Measurements from ENCODE around the gene CAPNS1. TPM values are rescaled to one million over a fixed set of nuclear protein-coding genes. Genes with fewer than 3 reads are reported as not detected.
"Not testable (repeated sequence)": the region's sequence is repeated elsewhere in the genome, so short reads cannot be mapped to it uniquely, and the experiment has no call there.

Gene CAPNS1
- polyA plus RNA-seq, 1 donor: 464 TPM

GRCh38 chr19:36150586-36150985 is 10.7 kb downstream of the CAPNS1 start:
- DNase-seq (ENCODE audit: low read depth): no peak

DNA sequence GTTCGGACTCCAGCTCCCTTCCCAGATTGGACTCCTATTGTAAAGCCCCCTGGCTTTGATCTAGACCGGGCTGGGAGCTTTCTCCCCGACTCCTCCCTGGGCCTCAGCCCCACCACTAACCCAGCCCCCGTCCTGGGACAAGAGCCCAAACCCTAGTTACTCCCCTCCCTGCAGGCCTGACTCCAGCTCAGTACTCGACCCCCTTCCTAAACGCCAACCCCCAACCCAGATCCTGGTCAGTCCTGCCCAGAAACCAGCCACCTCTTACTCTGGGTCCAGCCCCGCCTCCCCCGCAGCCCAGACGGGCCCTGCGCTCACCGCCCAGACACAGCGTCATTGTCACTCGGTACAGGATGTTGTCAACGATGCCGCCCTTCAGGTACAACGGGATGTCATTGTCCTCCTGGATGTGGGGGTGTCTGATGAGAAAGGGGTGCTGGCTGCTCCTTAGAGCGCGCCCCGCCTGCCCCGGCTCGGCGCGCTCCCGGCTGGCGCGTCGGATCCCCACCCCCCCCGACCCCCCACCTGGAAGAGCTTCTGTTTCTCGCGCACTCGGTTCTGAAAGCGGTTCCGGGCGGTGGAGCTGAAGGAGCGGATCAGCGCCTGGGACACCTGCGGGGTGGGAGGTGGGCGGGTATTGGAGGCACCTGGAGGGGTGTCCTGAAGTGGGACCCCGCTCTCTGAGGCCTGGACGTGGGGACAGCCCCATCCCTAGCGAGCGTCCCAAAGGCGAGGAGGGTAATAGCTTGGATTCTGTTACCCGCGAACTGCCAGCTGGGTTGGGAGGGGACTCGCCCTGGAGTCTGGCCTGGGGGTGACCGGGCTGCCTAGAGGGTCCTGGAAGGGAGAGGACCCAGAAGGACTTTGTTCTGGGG is 11.5 kb downstream of the CAPNS1 start:
- DNase-seq (ENCODE audit: low read depth): no peak

DNA sequence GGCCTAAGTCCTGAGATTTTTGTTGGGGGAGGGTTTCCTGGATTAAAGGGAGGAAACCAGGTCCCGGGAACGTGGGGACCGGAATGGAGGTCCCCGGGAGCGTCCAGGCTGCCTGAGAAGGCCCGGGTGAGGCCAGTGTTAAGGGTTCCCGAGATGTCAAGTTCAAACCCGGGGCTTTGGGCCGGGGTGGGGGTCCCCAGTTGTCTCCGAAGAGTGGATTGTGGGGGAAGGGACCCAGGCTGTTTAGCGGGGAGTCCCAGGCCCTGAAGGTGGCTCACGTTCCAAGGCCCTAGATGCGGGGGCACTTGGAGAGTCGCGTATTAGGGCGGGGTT is 12.1 kb downstream of the CAPNS1 start:
- DNase-seq (ENCODE audit: low read depth): no peak

GRCh38 chr19:36152352-36153091 is 12.7 kb downstream of the CAPNS1 start, which contains the start of gene COX7A1:
Gene COX7A1, minus strand, starts transcription at chr19:36152447. Its CDS starts 40 bp downstream, at chr19:36152407.
- no peak for DNase-seq (ENCODE audit: low read depth)

DNA sequence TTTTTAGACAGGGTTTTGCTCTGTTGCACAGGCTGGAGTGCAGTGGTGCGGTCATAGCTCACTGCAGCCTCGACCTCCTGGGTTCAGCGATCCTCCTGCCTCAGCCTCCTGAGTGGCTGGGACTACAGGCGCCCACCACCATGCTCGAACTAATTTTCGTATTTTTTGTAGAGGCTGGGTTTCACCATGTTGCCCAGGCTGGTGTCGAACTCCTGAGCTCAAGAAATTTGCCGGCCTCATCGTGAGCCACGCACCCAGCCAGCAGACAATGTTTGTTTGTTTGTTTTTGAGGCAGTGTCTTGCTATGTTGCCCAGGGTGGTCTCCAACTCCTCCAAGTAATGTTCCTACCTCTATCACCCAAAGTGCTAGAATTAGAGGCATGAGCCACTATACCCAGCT is 13.3 kb downstream of the CAPNS1 start:
- DNase-seq (ENCODE audit: low read depth): no peak

DNA sequence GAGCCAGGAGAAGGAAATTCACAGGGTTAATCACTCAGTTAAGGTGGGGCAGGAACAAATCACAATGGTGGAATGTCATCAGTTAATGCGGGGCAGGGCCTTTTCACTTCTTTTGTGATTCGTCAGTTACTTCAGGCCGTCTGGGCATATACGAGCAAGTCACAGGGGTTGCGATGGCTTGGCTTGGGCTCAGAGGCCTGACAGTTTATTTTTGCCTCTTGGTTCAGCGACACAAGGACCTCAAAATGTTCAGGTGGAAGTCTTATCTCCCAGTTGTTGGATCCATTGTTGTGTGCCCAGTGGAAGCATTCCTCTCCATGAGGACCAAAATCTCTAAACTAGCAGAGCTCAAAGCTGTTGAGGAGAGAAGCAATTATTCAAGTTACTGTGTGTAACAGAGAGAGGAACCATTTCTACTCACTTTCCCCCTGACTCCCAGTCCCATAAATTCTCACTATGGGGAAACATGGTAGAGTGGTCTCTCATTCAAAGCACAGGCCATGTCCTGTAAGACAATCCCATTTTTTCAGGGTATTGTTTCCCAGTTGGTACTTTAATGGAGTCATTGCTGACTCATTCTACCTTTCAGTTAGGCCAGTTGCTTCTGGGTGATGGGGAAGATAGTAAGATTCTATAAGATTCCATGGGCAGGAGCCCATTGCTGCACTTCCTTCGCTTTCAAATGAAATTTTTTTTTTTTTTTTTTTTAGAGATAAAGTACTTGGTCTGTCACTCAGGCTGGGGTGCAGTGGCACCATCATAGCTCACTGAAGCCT is 21.1 kb downstream of the CAPNS1 start:
- no peak for DNase-seq (ENCODE audit: low read depth)

- DNase-seq (ENCODE audit: low read depth): no peak
Observed at GRCh38 chr19:36163813-36164212, 23.9 kb downstream of the CAPNS1 start.

GRCh38 chr19:36169084-36169760 is 29.4 kb downstream of the CAPNS1 start:
- DNase-seq (ENCODE audit: low read depth): no peak

- no peak for DNase-seq (ENCODE audit: low read depth)
Observed at GRCh38 chr19:36172852-36173251, 33.0 kb downstream of the CAPNS1 start.

GRCh38 chr19:36173846-36174245 is 34.0 kb downstream of the CAPNS1 start:
- DNase-seq (ENCODE audit: low read depth): not testable (repeated sequence)

DNA sequence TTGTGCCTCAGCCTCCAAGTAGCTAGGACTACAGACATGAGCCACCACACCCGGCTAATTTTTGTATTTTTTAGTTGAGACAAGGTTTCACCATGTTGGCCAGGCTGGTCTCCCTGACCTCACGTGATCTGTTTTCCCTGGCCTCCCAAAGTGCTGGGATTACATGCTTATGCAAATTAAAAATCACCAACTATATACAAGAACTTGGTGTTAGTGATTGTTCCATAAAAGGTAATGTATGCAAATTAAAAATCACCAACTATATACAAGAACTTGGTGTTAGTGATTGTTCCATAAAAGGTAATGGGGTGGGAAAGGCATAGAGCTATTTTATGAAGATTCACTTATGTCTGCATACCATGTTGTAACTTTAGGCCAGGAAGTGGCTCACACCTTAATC is 39.2 kb downstream of the CAPNS1 start:
- not testable (repeated sequence) for DNase-seq (ENCODE audit: low read depth)

- DNase-seq (ENCODE audit: low read depth): no peak
Observed at GRCh38 chr19:36182612-36183244, 42.9 kb downstream of the CAPNS1 start.

DNA sequence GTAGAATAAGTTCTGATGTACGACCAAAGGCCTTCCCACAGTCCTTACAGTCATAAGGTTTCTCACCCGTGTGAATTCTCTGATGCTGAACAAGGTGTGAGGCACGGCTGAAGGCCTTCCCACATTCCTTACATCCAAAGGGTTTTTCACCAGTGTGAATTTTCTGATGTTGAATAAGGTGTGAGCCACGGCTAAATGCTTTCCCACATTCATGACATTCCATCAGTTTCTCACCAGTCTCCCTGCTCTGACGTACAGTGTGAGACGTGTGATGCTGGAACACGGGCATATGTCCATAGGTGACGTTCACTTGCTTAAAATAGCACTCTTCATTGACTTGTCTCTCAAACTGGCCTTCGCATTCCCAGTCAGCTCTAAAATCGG is 43.4 kb downstream of the CAPNS1 start:
- no peak for DNase-seq (ENCODE audit: low read depth)

- not testable (repeated sequence) for DNase-seq (ENCODE audit: low read depth)
Observed at GRCh38 chr19:36186722-36187121, 46.9 kb downstream of the CAPNS1 start.

DNA sequence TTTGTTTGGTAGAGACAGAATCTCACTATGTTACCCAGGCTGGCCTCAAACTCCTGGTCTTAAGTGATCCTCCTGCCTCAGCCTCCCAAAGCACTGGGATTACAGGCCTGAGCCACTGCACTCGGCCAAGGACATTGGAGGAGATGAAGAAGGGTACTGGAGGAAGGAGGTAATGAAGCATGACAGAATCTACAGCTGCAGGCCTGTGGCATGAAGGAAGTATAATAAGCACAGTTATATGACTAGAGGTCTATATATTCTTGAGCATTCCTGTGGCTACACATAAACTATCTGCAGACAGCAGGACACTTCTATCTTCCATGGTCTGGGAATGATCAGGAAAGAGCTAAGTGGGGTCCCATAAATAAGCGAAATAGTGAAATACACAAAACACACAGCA is 56.4 kb downstream of the CAPNS1 start:
- DNase-seq (ENCODE audit: low read depth): no peak

DNA sequence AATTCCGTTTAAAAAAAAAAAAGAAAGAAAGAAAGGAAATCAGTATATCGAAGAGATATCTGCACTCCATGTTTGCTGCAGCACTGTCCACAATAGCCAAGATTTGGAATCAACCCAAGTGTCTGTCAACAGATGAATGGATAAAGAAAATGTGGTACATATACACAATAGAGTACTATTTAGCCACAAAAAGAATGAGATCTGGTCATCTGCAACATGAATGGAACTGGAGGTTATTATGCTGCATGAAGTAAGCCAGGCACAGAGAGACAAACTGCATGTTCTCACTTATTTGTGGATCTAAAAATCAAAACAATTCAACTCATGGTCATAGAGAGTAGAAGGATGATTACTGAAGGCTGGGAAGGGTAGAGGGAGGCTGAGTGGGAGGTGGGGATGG is 58.3 kb downstream of the CAPNS1 start:
- DNase-seq (ENCODE audit: low read depth): no peak

Other genes with a start within 250 kb of the CAPNS1 start
- 1.2 TPM for gene NFKBID, start 239.5 kb upstream of the CAPNS1 start, polyA plus RNA-seq (ENCODE audit: insufficient read length)
- gene HCST, start 237.5 kb upstream of the CAPNS1 start, polyA plus RNA-seq (ENCODE audit: insufficient read length): 4.7 TPM
- gene TYROBP, start 231.8 kb upstream of the CAPNS1 start, polyA plus RNA-seq (ENCODE audit: insufficient read length): 14.7 TPM
- 7.0 TPM for gene LRFN3, start 203.7 kb upstream of the CAPNS1 start, polyA plus RNA-seq (ENCODE audit: insufficient read length)
- gene SDHAF1, start 144.9 kb upstream of the CAPNS1 start, polyA plus RNA-seq (ENCODE audit: insufficient read length): 12.9 TPM
- 0.59 TPM for gene SYNE4, start 131.3 kb upstream of the CAPNS1 start, polyA plus RNA-seq (ENCODE audit: insufficient read length)
- gene ALKBH6, start 125.9 kb upstream of the CAPNS1 start, polyA plus RNA-seq (ENCODE audit: insufficient read length): 8.5 TPM
- 15.5 TPM for gene CLIP3, start 107.2 kb upstream of the CAPNS1 start, polyA plus RNA-seq (ENCODE audit: insufficient read length)
- 8.6 TPM for gene THAP8, start 85.8 kb upstream of the CAPNS1 start, polyA plus RNA-seq (ENCODE audit: insufficient read length)
- gene WDR62, start 85.2 kb upstream of the CAPNS1 start, polyA plus RNA-seq (ENCODE audit: insufficient read length): 2.5 TPM
- gene OVOL3, start 28.9 kb upstream of the CAPNS1 start, polyA plus RNA-seq (ENCODE audit: insufficient read length): not detected
- gene POLR2I, start 25.2 kb upstream of the CAPNS1 start, polyA plus RNA-seq (ENCODE audit: insufficient read length): 42.3 TPM
- gene TBCB, start 24.6 kb upstream of the CAPNS1 start, polyA plus RNA-seq (ENCODE audit: insufficient read length): 80.0 TPM
- 219 TPM for gene COX7A1, start 12.4 kb downstream of the CAPNS1 start, polyA plus RNA-seq (ENCODE audit: insufficient read length)
- 5.9 TPM for gene ZNF565, start 74.6 kb downstream of the CAPNS1 start, polyA plus RNA-seq (ENCODE audit: insufficient read length)
- gene ZNF146, start 75.0 kb downstream of the CAPNS1 start, polyA plus RNA-seq (ENCODE audit: insufficient read length): 60.5 TPM
- 5.3 TPM for gene ZFP14, start 239.1 kb downstream of the CAPNS1 start, polyA plus RNA-seq (ENCODE audit: insufficient read length)